NCI-H1436 treated with DMSO at 0.1 percent for 48 hours (cell line): ENCODE results near the gene STXBP5.

Experiments used
- DNase-seq: peaks from one replicate; lab custom pipeline; 2025; lab: John Stamatoyannopoulos, UW

STXBP5 gene

DNA sequence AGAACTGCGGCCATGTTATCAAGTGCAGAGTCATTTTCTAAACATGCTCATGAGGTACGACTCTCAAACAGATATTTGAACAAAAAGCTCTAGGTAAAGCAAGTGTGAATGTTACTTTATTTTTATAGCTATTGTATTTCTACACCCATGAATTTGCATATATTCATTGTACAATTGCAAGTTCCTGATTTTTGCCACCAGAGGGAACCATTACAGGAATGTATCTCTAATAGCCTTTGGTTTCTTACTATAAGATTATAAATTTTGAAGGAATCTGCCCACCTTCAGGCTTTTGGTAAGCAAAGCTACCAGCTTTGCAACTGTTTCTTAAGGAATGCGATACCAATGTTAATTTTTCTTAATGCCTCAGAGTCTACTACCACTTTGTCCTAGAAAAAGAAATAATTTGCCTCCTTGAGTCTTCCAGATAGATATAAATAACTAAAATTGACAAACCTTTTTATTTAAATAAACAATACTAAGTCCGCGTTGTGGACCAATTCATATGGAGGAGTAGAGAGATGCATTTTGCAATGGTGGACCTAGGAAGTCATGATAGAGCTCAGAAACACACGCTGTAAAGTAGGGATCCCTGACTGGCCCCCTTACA is 178.8 kb downstream of the STXBP5 start:
- no peak for DNase-seq

DNA sequence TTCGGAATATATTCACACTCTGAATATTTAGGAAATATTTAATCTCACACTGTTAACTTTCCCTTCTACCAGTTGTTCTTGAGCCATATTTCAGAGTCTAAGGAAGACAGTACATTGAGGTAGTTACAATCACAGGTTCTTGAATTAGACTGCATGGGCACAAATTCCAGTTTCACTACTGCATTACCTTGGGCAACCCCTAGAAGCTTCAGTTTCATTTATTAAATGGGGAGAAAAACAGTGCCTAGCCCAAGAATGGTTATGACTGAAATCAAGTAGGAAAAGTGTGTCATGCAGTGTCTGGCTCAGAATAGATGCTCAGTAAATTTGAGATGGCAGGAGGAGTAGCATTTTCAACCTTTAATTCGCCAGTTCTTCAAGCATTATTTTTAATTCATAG is 179.8 kb downstream of the STXBP5 start:
- no peak for DNase-seq

DNA sequence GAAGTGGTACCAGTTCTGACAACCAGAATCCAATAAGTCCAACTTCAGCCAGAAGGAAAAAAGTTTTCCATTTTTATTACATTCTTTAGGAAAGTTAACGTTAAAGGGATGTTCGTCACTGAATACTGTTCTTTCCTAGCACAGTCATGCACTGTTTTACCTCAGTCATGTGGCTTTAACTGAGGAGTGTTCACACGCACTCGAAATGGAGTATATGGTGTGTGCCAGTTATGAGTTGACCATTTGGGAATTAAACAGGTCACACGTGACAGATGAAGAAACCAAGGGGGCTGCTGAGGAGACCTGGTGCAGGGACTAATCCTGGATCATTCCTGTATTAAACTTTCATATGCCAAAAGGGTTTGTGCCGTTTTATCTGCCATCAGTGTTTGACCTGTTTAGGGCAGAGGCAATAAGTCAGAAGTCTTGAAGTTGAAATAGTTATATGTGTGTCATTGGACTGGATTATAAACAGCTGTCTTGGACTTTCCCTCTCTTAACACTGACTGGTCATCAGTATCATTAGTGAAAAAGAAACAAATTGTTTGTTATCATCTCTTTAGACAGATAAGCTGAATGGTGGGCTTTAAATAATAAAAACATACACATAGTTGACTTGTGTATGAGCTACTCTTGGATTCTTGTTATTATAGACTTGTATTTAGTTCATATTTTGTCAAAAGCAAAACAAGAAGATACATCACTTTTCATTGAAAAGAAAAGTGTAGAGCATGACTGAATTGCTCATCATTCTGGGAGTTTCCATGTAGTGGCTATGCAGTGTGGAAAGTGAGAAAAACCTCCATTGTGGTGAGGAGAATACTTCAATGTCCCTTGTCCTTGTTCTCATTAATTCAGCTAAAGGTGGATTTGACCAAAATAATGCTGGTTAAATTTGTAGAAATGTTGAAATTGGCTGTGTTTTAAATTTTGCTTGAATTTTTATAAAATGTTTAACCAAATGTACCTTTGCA is 180.8 kb downstream of the STXBP5 start:
- DNase-seq: no peak

DNA sequence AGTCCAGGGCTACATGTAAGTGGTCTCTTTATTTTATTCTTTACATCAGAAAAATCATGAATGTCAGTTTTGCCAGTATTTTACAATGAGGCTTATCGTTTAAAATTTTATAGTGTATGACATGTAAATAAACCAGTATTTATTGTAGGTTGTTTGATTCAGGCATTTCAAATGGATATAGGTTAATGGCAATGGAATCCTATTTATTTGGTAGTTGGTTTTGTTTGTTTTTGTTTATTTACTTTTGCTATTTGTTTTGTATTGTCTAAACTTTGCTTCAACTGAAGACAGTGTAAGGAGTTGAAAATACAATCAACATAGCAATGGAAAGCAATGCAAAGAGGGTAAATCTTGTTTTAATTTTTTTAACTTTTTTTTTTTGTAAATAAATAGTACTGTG is 185.2 kb downstream of the STXBP5 start:
- no peak for DNase-seq

DNA sequence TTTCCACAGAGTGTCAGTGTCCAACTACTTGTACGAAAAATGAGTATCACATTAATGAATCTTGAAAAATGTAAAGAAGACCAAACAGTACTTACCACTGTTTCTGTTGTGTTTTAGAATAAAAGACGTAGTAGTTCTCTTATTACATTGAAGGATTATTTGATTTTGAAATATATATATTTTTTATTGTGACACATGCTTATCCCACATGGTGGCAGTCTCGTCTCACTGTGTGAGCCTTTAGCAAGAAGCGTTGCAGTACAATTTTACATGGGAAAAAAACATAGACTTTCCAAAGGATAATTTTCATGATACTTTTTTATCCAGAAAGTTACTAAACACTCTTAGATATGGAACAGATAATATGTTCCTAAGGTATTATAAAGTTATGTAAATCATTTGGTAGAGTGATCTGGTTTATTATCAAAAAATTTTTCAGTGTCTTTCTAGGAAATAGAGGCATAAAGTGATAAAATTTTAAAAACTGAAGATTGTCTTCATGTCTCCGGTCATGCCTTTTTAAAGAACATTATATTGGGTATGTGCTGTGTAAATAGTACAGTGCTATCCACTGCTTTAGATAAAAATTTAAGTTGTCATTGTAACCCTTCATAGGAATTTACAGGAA is 186.8 kb downstream of the STXBP5 start:
- no peak for DNase-seq

DNA sequence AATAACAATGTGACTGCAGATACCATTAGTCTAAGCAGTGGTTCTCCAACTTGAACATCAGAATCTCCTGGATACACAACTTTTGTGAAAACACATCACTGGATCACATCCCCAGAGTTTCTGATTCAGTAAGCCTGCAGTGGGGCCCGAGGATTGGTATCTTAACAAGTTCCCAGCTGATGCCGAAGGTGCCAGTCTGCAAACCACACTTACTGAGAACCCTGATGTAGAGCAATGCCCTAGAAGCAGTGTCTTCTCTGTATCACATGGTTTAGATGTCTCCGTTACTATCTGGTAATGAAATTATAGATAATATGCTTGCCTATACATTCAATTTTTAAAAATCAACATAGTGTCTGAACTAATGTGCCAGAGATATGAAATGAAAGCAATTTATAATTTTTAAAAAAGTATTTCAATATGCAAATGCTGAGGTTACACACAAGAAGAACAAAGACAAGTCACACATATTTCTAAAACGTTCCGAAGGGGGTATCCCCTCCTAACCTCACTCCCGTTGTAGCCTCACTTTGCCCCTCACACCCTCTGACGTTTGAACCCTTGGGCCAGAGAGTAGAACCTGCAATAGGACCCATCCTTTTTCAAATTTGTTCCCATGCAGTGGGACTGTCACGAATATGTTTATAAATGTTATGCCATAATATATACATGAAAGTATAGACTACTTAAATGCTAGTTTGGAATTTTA is 188.9 kb downstream of the STXBP5 start:
- DNase-seq: no peak

DNA sequence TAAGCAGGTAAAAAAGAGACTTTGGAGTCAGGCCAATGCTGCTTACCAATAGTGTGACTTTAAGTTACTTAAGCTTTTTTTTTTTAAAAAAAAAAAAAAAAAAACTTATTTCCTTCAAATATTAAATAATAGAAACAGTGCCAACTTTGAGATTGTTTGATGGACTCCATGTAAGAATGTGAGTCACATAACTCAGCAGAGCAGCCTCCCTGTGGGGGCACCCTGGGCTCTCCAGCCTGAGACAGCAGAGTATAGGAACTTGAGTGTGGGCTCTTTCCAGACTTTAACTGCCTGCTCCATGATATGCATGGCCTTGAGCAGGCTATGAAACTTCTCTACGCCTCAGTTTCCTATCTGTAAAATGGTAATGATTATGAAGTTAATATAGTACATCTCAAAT is 190.9 kb downstream of the STXBP5 start:
- DNase-seq: no peak

DNA sequence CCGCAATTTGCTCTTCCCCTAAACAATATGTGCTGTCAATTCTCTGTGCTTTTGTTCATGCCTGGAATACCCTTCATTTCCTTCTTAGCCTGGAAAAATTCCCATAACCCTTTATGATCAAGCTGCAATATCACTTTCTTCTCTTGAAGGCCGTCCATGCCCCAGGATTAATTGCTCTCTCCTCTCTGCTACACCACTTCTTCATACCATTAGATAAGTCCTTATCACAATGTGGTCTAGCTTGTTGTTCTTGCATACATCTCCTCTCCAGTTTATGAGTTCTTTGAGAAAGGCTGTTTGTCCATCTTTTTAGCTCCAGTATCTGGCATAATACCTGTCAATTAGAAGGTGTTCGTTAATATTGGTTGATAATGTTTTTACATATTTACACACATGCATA is 193.1 kb downstream of the STXBP5 start:
- DNase-seq: no peak

DNA sequence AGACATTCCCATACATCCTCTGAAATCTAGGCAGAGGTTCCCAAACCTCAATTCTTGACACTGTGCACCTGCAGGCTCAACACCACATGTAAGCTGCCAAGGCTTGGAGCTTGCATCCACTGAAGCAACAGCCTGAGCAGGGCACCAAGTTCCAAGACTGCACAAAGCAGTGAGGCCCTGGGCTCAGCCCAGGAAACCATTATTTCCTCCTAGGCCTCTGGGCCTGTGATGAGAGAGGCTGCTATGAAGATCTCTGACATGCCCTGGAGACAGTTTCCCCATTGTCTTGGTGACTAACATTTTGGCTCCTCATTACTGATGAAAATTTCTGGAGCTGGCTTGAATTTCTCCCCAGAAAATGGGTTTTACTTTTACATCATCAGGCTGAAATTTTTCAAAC is 196.8 kb downstream of the STXBP5 start:
- no peak for DNase-seq

DNA sequence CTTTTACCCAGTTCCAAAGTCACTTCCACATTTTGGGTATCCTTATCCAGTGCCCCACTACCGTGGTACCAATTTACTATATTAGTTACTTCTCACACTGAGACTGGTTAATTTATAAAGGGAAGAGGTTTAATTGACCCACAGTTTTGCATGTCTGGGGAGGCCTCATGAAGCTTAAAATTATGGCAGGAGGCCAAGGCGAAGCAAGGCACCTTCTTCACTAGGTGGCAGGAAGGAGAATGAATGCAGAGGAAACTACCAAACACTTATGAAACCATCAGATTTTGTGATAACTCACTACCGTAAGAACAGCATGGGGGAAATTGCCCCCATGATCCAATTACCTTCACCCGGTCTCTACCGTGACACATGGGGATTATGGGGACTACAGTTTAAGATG is 197.6 kb downstream of the STXBP5 start:
- DNase-seq: no peak

DNA sequence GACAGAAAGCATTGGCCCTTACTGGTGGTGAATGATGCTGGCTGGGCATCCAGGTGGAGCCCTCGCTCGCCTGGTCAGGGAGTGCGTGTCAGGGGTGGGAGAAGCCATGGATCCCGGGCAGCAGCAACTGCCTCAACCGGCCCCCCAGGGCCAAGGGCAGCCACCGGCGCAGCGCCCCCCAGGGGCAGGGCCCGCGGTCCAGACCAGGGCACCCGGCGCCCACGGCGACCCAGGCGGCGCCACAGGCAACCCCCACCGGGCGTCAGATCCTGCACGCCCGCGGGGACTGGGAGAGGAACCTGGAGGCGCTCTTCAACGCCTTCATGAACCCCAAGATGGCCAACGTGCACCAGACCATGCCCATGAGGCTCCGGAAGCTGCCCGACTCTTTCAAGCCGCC is 202.6 kb downstream of the STXBP5 start:
- no peak for DNase-seq

DNA sequence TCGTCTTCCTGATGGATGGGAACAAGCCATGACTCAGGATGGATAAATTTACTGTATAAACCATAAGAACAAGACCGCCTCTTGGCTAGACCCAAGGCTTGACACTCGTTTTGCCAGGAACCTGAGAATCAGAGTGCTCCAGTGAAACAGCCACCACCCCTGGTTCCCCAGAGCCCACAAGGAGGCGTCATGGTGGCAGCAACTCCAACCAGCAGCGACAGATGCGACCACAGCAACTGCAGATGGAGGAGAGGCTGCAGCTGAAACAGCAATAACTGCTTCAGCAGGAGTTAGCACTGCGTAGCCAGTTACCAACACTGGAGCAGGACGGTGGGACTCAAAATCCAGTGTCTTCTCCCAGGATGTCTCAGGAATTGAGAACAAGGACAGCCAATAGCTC is 203.4 kb downstream of the STXBP5 start:
- no peak for DNase-seq

DNA sequence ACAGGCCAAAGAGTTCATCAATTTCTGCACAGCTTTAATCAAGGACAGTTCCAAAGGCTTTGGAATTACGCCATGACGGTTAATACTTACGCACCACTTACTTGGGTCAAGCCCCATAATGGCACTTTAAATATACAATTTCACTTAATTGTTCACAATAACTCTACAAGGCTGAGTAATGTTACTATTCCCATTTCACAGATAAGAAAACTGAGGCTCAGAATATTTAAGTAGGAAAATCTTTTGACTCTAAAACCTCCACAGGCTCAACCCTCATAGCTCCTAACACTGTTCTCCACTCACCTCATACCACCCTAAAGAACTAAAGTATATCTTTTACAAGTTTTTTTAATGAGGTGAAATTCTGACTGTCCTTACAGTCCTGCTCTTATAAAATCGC is 212.4 kb downstream of the STXBP5 start:
- DNase-seq: no peak

DNA sequence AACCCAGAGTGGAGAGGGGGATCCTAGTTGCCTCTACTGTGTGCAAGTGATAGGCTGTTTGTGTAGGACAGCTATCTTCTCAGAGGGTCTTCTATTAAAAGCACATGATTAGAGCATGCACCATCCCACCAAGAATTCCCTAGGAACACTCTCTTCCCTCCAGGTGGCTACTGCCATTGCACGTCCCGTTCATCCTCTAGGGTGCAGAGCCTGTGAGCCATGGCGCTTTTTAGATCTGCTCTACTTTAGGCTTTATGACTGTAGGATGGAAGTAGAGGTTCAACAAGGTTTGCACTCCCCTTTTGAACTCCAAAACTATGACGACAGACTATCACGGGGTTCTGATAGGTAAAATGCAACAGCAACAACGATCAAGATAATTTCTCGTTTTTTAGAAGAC is 213.7 kb downstream of the STXBP5 start:
- no peak for DNase-seq

DNA sequence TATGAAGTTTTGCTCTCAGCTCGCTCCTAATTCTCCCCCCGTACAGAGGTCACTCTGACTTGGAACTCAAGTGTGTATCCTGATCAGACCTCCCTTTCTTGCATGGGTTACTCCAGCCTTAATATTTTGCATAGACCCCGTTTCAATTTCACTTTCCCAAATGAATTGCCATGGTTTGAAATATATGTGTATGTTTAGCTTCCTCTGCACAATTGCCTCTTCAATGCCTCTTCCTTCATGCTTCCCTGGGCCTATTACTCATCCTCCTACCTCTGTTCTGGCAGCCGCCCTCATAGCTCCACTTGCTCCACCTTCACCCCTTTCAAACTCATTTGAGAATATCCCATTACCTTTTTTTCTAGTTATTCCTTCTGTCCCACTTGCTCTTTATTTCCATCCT is 214.3 kb downstream of the STXBP5 start:
- no peak for DNase-seq

DNA sequence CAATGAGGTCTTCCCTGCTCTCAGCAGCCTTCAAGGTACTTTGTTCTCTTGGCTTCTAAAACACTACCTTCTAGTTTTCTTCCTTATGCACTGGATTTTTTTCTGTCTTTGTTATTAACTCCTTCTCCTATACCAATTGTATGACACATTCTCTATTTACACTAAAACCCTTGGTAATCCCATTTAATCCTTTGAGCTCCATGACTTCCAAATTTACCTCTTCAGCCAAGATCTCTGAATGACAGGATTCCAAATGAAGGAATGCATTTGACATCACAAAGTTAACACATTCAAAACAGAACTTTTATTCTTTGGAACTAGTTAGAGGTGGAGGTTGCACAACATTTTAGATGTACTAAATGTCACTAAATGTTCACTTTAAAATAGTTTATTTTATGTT is 217.7 kb downstream of the STXBP5 start:
- no peak for DNase-seq

DNA sequence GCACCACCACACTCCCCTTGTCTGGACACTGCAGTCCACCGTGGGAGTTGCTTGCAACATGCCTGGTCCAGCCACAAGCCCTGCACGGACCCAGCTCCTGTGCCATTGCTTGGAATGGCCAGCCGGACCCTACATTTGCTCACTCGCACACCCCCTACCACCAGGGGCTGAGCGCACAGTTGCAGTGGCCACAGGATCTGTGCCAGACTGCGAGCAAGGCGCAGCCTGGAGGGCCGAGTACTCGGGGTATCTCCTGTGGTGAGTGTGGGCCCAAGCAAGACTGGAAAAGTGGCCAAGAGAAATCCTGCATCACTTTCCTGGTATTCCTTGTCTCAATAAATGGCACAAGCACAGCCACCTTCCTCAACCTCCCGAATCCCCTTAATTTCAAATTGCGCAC is 218.9 kb downstream of the STXBP5 start:
- DNase-seq: no peak

DNA sequence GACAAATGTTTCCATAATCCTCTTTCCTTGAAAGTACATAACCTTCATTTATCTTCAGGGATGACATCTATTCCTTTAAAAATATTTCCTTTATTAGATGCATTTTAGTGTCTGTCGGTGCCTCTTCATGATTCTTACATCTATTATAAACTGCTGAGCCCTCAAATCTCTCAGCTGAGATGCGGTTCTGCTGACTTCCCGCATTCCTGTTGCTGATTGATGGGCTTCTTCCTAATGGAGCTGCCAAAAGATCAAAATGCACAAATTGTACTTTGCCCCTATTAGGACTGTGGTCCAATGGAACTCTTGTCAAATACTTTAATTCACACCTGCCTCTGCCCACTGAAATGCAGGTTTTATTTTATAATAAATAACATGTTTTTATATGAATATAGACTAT is 225.6 kb downstream of the STXBP5 start:
- no peak for DNase-seq

DNA sequence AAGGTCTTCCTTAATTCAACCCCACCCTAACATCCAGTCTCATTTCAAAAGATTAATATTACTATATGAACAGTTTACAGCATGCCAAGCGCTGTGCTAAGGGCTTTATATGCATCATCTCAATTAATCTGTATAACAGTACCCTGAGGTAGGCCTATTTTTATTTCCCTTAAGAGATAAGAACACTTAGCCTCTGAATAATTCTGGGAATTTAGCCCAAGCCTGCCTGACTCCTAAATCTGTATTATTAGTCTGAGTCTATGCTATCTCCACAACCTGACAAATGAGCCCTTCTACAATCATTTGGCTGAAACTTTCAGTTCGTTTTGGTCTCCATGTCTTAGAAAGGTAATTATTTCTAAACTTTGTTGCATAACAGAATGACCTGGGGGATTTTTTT is 226.6 kb downstream of the STXBP5 start:
- DNase-seq: no peak

DNA sequence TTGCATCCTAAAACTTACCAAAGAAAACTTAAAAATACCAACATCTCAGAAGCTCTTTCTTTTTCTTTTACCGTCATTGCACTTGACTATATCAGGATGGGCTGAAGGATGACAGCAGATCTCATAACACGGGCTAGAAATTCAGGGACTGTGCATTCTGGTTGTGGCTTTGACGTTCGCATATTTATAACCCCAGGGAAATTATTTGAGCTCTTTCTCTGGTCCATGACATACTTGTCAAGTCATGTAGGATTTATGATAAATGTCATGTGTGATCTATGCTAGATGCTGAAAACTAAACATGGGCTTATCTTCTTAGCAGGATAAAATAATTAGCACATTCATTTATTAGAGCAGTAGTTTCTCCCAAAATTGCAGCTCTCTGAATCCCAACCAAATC is 229.9 kb downstream of the STXBP5 start:
- DNase-seq: no peak

DNA sequence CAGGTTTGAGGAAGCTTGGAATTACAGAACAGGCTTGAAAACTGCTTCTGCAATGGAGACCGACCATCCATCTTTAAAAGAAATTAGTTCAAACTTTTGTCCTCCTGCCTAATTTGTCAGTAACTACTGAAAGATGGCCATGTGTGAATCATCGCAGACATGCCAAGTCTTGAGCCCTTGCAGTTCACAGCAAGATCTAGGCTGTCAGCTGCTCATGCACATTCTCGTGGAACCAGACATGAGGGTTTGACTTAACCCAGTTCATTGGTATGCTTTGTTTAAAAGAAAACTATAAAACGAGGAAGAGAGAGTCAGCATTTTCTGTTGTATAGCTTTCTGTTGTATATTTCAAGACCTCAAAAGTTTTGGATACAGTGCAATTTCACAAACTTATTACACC is 230.3 kb downstream of the STXBP5 start:
- no peak for DNase-seq

DNA sequence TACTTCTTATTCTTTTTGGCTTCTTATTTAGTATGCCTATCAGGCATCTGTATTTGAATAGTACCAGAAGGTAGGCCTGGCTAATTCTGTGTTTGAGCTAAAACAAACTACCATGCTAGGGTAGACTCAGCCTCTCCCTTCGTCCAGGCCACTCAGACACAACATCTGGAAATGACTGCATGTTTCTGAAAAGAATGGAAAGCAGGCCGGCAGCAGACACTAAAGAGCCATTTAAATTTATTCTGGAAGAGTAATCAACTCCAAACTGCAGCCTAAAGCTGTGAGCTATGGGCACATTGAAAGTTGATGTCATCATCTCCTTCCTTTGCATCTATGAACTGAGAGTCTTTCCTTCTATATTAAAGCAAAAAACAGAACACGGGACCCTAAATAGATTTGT is 233.4 kb downstream of the STXBP5 start:
- no peak for DNase-seq
